ENCODE data around the gene LGALS9.
"Not testable (repeated sequence)": the region's sequence is repeated elsewhere in the genome, so short reads cannot be mapped to it uniquely, and the experiment has no call there.

LGALS9 gene

DNA sequence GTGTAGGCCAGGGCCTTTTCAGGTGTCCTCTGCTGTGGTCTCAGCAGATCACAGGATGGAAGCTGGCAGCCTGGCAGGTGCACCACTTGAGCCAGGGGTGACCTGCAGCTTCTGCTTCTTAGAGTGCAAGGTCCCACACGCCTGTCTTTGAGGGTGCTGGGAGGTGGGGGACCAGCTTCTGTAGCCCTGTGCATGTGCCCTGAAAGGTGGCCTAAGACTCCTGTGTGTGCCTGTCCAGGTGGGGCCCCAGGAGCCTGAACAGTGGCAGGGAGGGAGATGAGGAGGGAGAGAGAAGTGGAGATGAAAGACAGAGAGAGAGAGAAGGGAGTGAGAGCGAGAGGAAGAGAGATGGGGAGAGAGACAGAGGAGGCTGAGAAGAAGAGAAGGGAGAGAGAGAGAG is 46.2 kb downstream of the LGALS9 start:
- DNase-seq (ENCODE audit: low read depth, low spot score): no peak

- DNase-seq (ENCODE audit: low read depth, low spot score): not testable (repeated sequence)
Observed at GRCh38 chr17:27686322-27686721, 55.3 kb downstream of the LGALS9 start.

- DNase-seq (ENCODE audit: low read depth, low spot score): no peak
Observed at GRCh38 chr17:27690882-27691281, 59.9 kb downstream of the LGALS9 start.

GRCh38 chr17:27695254-27695814 is 64.3 kb downstream of the LGALS9 start:
- DNase-seq (ENCODE audit: low read depth, low spot score): not testable (repeated sequence)
